HG02571 (cell line): Measurements from ENCODE around the gene TBCD.

Experiments
- ATAC-seq: cut with Tn5 transposase; IDR thresholded peaks from one replicate; pipeline ENCODE4 v1.9.1; 2021; ENCODE audit warnings: mild to moderate bottlenecking, moderate library complexity; ENCODE audit not compliant: unreplicated experiment

Gene TBCD

DNA sequence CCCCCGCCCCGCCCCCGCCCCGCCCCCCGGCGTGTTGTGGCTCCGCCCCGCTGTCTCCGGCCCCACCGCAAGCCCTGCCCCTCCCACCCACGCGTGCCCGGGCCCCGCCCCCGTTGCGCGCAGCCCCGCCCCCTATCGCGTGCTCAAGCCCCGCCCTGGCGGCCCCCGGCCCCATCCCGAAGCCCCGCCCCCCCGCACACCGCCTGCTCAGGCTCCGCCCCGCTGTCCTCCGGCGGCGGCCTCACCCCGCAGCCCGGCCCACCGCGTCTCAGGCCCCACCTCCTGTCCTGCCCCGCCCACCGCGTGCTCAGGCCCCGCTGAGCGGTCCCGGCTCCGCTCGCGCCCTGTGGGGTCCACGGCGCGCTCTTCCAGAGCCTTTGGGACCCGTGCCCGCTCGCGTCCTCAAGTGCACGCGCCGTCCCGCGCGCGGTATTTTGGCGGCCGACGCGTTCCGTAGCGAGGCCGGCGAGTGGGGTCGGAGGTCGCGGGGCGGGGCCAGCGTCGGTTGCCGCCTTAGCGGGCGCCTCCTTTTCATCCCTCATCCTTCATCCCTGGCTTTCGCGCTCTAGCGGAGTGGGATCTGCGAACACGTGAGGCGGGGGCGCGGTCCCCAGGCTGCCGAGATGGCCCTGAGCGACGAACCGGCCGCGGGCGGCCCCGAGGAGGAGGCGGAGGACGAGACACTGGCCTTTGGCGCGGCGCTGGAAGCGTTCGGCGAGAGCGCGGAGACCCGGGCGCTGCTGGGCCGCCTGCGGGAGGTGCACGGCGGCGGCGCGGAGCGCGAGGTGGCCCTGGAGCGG lies at the start of gene TBCD:
Gene TBCD (plus strand): TSS at position 495 of the 800 bp plus-strand sequence. CDS start 129 bp downstream, at position 624.
- peak; percentile 66 for ATAC-seq

DNA sequence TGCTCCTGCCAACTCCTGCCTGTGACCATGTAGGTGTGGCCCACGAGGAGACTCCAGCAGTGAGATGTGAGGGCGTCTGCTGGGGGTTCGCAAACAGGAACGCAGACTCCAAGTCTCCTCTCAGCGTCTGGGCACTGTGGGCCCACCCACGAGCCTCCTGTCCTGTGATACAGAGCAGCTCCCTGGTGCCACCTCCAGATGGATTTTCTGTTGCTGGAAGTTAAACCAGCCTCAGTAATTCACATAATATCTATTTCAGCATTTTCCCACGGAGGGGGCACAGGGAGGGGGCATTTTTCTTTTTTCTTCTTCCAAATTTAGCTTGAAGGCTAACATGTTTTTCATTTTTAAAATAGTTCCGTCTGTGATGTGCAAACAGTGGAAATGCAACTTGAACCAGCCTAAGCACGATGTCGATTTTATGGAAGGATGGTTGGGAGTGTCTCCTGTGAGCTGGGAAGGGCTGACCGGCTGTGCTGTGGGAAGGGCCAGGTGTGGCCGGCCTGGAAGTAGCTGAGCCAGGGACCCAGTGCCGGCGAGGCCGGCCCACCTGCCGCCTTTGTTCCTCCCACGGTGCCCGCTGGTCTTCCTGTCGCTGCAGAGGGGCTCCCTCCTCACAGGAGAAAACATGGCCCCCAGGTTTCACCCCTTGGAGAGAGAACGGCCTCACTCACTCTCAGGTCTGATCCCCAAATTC lies 49.5 kb upstream of the TBCD start:
- no peak for ATAC-seq

DNA sequence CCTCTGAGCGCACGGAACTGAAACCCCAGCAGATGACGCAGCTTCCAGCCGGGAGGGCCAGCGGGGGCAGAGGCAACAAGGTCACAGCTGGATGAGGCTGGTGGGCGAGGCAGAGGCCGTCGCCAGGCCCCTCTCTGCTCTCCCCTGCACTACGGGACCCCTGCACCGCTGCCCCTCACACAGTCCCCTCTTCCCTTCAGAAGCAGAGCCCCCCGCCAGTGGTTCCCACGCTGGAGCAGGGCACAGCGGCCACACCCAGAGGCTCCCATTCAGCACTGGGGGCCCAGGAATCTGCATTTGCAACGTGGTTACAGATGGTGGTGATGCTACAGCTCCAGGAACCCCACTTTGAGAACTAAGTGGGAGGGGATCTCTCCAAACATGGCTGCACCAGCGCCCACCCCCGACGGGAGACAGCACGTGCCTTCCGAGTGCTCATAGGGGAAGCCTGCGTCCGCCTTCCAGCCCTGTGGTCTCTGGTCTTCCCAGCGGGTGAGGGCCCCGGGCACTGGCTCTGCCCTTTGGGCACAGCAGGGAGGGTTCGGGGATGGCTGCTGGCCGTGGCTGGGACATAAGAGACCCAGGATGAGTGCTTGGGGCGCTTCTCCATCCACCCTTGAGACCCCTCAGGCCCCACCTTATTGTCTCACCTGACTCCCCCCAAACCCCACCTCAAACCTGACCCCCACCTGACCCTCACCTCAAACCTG lies 48.7 kb upstream of the TBCD start:
- ATAC-seq = no peak

DNA sequence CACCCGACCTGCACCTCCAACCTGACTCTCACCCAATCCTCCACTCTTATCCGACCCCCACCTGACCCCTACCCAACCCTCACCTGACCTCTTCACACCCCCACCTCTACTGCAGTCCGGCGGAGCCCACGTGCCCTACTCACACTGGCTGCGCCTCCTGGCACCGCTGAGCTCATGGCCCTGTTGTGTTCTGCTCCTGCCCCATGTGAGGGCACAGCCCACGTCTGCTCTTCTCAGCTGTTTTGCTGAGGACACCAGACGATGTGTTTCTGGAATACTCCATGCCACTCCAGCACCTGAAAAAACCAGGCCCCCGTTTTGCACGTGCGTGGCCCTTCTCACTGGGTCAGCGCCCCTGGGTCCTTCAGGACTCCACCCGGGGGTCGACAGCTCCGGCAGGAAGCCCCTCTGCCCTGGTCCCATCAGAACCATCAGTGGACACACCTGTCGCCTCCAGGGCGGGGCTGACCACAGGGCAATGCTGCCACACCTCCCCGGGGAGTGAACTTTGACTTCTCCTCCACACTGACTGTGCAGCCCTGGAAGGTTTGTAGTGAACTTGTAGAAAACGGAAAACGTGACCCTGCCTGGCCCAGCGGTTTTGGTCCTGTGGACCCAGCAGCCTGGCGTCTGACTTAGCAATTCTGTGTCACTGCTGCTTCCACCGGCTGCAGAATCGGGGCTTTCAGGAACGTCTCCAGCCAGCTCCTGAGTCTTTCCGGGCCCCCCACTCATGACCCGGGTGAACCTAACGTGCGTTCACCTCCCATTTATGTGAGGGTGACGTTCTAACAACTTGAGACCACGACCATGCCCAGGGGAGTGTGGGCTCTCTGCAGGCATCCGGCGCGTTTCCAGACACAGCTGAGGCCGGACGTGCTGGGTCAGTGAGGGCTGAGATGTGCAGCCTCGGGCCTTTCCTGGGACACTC lies 47.7 kb upstream of the TBCD start:
- ATAC-seq = no peak

DNA sequence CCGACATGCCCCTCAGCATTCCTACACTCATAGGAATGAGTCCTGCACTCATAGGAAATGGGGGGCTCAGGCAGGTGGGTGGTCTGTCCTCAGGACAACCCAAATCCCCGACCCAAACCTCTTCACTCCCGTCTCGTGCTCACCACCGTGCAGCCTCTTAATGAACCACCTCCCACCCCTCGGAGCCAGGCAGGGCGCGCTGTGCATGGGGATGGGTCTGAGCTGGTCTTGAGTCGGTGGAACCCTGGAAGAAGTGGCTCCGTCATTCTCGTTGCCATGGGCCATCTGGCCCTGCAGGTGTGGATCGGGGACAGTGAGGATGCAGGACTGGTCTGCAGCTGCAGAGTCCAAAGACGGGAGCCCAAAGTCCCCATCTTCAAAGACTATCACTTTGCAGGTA lies 47.0 kb upstream of the TBCD start:
- ATAC-seq = no peak

DNA sequence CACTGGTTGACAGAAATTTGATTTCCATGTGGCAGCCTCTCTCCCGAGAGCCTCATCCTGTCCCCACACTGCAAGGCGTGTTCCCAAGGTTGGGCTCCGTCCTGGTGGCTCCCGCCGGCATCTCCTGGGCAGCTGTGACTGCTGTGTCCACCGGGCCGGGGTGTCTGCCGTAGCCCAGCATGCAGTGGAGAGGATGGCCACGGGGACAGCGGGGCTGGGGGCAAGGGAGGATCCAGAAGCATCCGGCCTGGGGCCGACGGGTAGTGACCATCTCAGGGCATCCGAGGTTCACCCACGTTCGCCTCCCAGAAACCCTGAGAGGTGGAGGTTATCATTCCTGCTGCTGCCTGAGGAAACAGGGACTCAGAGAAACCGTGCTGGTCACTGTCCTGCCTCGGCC lies 46.1 kb upstream of the TBCD start:
- no peak for ATAC-seq

DNA sequence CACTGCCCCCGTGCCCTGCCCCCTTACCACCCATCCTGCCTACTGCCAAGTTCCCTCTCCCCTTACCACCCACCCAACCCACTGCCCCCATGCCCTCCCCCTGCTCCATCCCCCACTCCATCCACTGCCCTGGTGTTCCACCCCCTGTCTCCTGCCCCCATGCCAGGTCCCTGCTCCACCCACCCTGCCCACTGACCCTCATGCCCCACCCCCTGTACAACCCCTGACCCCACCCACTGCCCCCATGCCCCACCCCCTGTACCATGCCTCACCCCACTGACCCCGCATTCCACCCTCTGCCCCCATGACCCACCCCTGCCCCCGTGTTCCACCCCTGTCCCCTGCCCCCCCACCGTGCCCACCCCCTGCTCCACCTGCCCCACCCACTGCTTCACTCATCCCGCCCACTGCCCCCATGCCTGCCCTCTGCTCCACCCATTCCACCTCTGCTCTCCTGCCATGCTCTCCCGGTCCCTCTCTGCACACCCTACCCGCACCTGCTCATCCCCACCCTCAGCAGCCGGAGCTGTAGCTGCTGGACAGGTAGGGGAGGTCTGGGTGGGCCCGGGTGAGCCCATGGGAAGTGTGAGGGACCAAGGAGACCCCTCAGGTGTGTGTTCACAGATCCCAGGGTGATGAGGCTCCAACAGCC lies 42.7 kb upstream of the TBCD start:
- ATAC-seq = no peak

DNA sequence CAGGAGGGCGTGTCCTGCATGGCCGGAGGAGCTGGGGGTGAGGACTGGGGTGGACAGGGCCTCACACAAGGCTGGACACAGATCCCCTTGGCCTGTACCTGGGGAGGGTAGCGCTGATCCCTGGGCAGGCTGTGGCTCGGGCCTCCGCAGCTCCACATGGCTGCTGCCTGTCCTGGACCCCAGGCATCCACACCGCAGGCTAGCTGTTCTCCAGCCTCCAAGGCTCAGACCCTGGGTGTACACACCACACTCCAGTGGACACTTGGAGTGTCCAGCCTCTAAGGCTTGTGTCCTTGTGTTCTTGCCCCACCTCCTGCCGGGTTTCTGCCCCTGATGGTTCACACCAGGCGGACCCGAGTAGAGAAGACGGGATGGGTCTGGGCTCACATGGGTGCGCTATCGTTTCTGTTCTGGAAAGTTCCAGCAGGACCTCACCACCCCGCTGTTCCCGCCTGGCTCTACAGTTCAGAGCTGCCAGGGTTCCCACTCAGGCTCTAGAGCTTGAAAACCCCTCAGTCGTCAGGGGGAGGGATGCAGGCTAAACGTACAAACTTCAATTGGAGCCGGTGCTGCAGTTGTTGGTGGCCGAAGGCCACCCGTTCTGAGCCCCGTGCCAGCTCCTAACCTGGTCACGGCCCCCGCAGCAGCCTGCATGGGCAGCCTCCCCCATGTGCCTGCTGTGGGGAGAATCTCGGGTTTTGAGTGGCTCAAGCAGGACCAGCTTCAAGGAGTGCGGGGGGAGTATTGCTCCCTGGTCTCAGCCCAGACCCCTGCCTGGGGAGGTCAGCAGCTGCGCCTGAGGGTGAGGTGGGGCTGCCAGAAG lies 42.0 kb upstream of the TBCD start:
- ATAC-seq = no peak

DNA sequence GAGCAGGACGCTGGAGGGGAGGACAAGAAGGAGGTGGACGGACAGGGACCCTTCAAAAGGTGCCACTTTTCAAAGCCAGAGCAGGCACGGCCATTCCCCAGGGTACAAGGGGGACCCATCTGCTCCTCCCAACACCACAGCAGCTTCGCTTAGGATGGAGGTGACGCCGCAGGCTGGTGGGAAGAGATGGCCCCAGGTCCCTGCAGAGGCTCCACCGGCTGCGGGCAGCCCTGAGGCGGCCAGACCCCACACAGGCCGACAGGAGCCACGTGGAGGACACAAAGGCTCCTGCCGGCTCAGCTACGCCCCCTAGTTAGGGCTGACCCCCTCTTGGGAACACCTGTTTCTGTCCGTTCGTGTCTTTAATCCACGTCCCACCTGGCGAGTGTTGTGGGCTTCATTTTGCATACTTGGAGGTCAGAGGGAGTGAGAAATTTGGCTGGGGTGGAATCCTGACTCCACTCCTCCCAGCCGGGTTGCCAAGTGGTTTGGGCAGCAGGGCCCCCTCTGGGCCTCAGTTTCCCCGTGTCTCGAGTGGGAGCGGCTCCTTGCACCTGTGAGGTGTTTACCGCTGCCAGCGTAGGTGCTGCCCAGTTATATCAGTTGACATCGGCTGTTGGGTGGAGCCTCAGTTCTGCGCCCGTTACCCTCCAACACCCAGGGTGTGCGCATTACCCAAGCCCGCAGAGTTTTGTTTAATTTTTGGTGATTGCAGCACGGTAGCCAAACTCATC lies 41.2 kb upstream of the TBCD start:
- no peak for ATAC-seq

DNA sequence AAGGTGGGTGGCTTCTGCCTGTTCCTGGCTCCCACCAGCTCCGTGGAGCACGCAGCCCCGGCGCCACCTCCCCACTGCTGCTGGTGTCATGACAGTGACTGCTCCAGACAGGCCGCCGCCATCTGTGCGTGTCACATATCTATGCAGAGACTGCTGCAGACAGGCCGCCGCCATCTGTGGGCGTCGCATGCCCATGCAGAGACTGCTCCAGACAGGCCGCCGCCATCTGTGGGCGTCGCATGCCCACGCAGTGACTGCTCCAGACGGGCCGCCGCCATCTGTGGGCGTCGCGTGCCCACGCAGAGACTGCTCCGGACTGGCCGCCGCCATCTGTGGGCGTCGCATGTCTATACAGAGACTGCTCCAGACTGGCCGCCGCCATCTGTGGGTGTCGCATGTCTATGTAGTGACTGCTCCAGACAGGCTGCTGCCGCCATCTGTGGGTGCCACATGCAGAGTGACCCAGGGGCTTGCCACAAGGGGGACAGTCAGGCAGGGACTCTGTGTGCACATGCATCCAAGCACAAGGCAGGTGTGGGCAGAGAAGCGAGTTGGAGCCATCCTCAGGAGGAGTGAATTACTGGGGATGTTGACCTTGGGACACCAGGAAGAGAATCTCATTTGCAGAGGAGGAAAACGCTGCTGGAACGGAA lies 38.7 kb upstream of the TBCD start:
- no peak for ATAC-seq

DNA sequence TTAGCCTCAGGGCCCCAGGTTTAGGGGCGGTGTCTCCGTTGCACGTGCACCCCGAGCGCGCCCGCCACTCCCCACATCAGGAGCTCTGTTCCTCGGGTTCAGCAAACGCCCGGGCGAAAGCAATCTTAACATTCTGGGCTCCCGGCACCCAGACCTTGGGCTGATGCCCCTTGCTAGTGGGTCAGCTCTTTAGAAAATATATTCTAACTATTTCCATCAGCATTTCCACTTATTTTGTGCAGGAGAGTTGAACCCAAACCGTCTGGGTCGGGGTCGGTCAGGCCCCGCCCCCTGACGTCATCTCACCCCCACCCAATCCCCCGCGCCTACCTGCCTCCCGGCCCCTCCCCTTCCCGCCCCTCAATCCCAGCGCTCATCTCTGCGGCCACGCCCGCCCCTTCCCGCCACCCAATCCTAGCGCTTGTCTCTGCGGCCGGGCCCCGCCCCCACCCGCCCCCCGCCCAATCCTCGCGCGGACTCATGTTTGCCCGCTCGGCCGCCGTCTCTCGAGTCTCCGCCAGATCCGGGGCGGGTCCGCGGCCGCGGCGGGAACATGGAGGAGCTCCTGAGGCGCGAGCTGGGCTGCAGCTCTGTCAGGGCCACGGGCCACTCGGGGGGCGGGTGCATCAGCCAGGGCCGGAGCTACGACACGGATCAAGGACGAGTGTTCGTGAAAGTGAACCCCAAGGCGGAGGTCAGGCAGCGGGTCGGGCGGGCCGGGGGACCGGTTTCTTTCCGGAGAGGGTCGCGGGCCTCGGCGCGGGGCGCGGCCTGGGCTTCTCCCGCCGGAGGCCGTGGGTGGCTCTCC lies 35.5 kb upstream of the TBCD start, which contains the start of gene FN3KRP:
Gene FN3KRP (plus strand): TSS at position 504 of the 808 bp plus-strand sequence. CDS start 50 bp downstream, at position 554.
- ATAC-seq = peak; percentile 49

DNA sequence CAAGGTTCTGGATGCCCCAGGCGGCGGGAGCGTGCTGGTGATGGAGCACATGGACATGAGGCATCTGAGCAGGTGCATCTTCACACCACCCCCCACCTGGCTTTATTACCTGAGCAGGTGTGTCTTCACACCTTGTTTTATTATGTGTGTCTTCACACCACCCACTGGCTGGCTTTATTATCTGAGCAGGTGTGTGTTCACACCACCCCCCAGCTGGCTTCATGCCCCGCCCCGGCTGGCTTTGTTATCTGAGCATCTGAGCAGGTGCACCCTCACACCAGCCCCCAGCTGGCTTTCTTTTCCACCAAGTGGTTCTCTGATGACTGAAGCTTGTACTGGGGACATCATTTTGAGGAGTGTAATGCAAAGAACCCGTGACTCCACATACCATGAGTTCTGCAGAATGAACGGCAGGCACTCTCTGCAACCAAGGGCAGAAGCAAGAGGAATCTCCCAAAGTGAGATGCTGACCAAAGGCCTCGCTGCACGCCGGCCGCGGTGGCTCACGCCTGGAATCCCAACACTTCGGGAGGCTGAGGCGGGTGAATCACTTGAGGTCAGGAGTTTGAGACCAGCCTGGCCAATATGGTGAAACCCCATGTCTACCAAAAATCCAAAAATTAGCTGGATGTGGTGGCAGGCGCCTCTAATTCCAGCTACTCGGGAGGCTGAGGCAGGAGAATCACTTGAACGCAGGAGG lies 32.7 kb upstream of the TBCD start:
- no peak for ATAC-seq

DNA sequence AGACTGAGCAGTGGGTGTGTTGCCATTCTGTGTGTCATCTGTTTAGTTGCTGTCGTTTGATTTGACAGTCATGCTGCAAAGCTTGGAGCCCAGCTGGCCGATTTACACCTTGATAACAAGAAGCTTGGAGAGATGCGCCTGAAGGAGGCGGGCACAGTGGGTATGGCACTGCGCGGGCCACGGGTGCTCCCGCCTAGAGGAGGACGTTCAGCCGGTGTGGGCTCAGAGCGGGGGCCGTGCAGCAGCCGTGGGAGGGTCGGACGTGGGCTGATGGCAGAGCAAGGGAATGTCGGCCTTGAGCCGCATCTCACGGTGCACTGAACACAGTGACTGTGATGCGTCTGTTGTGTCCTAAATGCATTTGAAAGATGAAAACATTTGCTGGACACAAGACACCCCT lies 31.7 kb upstream of the TBCD start:
- ATAC-seq = no peak

DNA sequence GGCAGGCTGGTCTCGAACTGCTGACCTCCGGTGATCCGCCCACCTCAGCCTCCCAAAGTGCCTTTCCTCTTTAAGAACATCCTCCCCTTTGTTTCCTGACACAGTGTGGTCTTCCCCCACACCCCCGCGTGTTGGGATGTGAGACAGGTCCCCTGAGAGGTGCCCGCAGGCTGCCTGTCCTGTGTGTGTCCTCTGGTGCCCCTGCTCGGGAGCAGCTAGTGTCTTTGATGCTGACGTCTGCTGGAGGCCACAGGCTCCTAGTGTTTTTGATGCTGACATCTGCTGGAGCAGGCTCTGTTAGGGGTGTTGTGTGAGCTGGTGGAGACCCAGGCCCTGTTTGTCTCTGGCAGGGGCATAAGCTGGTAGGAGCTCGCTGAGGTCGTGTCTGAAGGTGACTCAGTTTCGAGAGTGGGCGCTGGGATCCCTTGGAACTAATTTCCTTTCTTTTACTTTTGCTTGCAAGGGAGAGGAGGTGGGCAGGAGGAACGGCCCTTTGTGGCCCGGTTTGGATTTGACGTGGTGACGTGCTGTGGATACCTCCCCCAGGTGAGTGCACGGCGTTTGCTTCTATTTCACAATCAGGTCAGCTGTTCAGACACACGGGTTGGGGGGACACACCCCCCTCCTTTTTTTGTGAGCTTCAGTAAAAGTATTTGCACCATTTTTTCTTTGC lies 29.4 kb upstream of the TBCD start:
- no peak for ATAC-seq

DNA sequence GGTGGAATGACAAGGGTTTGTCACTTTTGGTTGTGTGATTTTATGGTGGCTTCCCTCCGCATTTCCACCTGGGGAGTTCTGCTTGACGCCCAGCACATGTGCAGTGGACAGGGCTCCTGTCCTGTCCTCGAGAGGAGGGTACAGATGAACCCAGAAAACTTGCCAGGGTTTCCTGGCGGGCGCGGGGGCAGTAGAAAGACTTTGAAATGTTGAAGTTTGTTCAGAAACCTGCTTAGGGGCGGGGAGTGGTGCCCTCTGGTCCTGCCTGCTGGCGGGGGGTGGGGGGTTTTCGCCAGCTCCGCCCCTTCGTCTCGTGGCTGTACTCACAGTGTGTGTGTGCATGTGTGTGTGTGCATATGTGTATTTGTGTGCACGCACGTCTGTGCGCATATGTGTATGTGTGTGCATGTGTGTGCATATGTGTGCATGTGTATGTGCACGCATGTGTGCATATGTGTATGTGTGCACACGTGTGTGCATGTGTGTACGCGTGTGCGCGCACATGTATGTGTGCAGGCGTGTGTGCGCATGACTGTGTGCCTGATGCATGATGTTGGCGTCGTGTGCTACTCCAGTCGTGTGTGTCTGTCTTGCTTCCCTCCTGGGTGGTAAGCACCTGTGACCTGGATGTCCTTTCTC lies 28.6 kb upstream of the TBCD start:
- no peak for ATAC-seq

DNA sequence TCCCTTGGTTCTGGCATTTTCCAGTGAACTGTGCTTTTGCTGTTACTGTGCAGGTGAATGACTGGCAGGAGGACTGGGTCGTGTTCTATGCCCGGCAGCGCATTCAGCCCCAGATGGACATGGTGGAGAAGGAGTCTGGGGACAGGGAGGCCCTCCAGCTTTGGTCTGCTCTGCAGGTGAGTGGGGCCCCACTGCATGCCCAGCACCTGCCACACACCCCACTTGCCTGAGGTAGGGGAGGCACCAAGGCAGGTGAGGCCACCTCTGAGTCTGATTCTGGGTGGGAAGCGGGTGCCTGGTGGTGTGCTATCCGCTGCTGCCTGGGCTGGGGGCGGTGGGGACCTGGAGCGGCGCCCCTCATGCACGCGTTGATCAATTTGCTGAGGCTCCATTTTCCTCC lies 25.4 kb upstream of the TBCD start:
- no peak for ATAC-seq
